ENCODE results near the gene LAMA2. TPM values are rescaled to one million over a fixed set of nuclear protein-coding genes. Genes with fewer than 3 reads are reported as not detected.

The LAMA2 gene
- total RNA-seq, 1 experiment from 2014 or later = 8.2 TPM

- CTCF ChIA-PET = no interaction called here
- H3K79me2 ChIP-seq (ENCODE audit: insufficient read depth, low read length) = no peaks in the 10 kb centered on the region
- RAD21 ChIA-PET (ENCODE audit: low non-redundant PET in 1 of 2, low total read pairs in 2 of 2, uncharacterized antibody in 2 of 2, unreplicated experiment in 2 of 2) = interaction anchor here in 1 of 2 experiments (0.7 kb wide), 1 partner anchor 21 kb away, joined by 3 read pairs; no protein-coding TSS in a partner anchor
- no peak overlapping the region for H3K4me3 ChIP-seq (replicated peaks in 1 of 2; ENCODE audit: low read depth in 1 of 2, low read length in 2 of 2)
- TF ChIP-seq SRF (IDR thresholded peaks at IDR 0.05; ENCODE audit: low read depth) = no peak
- no peak for TF ChIP-seq RAD21 (IDR thresholded peaks at IDR 0.05; ENCODE audit: low read depth)
- no peak for TF ChIP-seq POLR2AphosphoS5 (IDR thresholded peaks at IDR 0.05; ENCODE audit: low read depth, low read length)
- TF ChIP-seq EZH2phosphoT487 (IDR thresholded peaks at IDR 0.05; ENCODE audit: borderline replicate concordance) = no peak
- TF ChIP-seq POLR2A (IDR thresholded peaks at IDR 0.05; ENCODE audit: borderline replicate concordance, extremely low read depth, insufficient read depth, insufficient read length) = no peak
- TF ChIP-seq, protein P1, sequence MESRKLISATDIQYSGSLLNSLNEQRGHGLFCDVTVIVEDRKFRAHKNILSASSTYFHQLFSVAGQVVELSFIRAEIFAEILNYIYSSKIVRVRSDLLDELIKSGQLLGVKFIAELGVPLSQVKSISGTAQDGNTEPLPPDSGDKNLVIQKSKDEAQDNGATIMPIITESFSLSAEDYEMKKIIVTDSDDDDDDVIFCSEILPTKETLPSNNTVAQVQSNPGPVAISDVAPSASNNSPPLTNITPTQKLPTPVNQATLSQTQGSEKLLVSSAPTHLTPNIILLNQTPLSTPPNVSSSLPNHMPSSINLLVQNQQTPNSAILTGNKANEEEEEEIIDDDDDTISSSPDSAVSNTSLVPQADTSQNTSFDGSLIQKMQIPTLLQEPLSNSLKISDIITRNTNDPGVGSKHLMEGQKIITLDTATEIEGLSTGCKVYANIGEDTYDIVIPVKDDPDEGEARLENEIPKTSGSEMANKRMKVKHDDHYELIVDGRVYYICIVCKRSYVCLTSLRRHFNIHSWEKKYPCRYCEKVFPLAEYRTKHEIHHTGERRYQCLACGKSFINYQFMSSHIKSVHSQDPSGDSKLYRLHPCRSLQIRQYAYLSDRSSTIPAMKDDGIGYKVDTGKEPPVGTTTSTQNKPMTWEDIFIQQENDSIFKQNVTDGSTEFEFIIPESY (IDR thresholded peaks at IDR 0.05; ENCODE audit: extremely low read depth, insufficient replicate concordance, low read length) = no peak
- TF ChIP-seq, protein P2, sequence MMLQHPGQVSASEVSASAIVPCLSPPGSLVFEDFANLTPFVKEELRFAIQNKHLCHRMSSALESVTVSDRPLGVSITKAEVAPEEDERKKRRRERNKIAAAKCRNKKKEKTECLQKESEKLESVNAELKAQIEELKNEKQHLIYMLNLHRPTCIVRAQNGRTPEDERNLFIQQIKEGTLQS (IDR thresholded peaks at IDR 0.05) = no peak
- TF ChIP-seq CBX3 (IDR thresholded peaks at IDR 0.05; ENCODE audit: low read depth) = no peak
- TF ChIP-seq FOSL1 (IDR thresholded peaks at IDR 0.05; ENCODE audit: low read depth) = no peak
- no peak for TF ChIP-seq SP1 (IDR thresholded peaks at IDR 0.05; ENCODE audit: low read depth)
- TF ChIP-seq ELF1 (IDR thresholded peaks at IDR 0.05; ENCODE audit: borderline replicate concordance, low read depth) = no peak
- TF ChIP-seq YY1 (IDR thresholded peaks at IDR 0.05; ENCODE audit: extremely low read depth, insufficient replicate concordance, low read depth, low read length) = no peak
- TF ChIP-seq, protein P3, sequence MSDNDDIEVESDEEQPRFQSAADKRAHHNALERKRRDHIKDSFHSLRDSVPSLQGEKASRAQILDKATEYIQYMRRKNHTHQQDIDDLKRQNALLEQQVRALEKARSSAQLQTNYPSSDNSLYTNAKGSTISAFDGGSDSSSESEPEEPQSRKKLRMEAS (IDR thresholded peaks at IDR 0.05) = no peak
- TF ChIP-seq EZH2 (IDR thresholded peaks at IDR 0.05) = no peak
- TF ChIP-seq ZNF274 (IDR thresholded peaks at IDR 0.05; ENCODE audit: low read depth, low read length) = no peak
- TF ChIP-seq TCF7L2 (IDR thresholded peaks at IDR 0.05; ENCODE audit: borderline replicate concordance, extremely low read depth, insufficient read depth, insufficient read length) = no peak
- no peak for TF ChIP-seq CEBPB (IDR thresholded peaks at IDR 0.05; ENCODE audit: low read depth)
- H3K9me3 ChIP-seq (ENCODE audit: control insufficient read depth in 1 of 2, insufficient read depth in 1 of 2, low read depth in 1 of 2, low read length in 2 of 2) = no peaks in the 10 kb centered on the region
- H3K4me1 ChIP-seq (ENCODE audit: control insufficient read depth in 1 of 2, insufficient read depth in 2 of 2, low read length in 2 of 2) = peaks cover 0 to 5% of the 10 kb centered on the region in 2 experiments; a peak in 1 of 4 replicates
- H3K4me2 ChIP-seq (ENCODE audit: low read length) = no peak overlapping the region
- intact Hi-C loops (cut with micrococcal nuclease) = no loop called here
- H4K20me1 ChIP-seq (ENCODE audit: insufficient read depth) = no peaks in the 10 kb centered on the region
- H3K27me3 ChIP-seq (ENCODE audit: insufficient read depth, low read length) = no peaks in the 10 kb centered on the region
- no peaks in the 10 kb centered on the region for H3K36me3 ChIP-seq (ENCODE audit: control insufficient read depth in 1 of 2, insufficient read depth in 2 of 2, low read length in 2 of 2)
- DNase-seq (ENCODE audit: low read depth, low spot score) (no peak), ATAC-seq (no peak)
- H2AFZ ChIP-seq (ENCODE audit: low read depth, low read length, poor library complexity, severe bottlenecking) = no peak overlapping the region
- H3K9me2 ChIP-seq (ENCODE audit: insufficient read depth) = no peaks in the 10 kb centered on the region
- no TSS peak for BruUV-seq (replicated peaks)
- no peak overlapping the region for H3K9ac ChIP-seq (ENCODE audit: low read length)
- POLR2A ChIA-PET = no interaction called here
- H3K27ac ChIP-seq (ENCODE audit: low read depth, low read length) = no peak overlapping the region
These were observed 459.3 kb downstream of the LAMA2 start for GRCh38 chr6:129342243-129342642.
